ENCODE results near the gene TMA7.

- no peak for TF ChIP-seq SIN3A (IDR thresholded peaks at IDR 0.05; ENCODE audit: borderline replicate concordance, insufficient read depth, low read length)
- TF ChIP-seq REST (IDR thresholded peaks at IDR 0.05; ENCODE audit: insufficient read depth in 1 of 2, low read depth in 2 of 2, low read length in 2 of 2): no peak
- TF ChIP-seq TAF1 (IDR thresholded peaks at IDR 0.05; ENCODE audit: borderline replicate concordance, insufficient read depth, low read length): no peak
- TF ChIP-seq POLR2AphosphoS5 (IDR thresholded peaks at IDR 0.05; ENCODE audit: low read depth, low read length): no peak
Measured at GRCh38 chr3:48409291-48410201, 30.5 kb upstream of the TMA7 start.

Data from PFSK-1 (cell line).